Adipocyte (in vitro differentiated cells): ENCODE results near the gene ANGPT4.

Experiments
- DNase-seq: peaks from one replicate; pipeline ENCODE4 v3.0.0-alpha.2; 2015; ENCODE audit warnings: low read depth
- H3K27me3 ChIP-seq: replicated peaks from 2 replicates; pipeline ENCODE4 v1.7.0; 2013; ENCODE audit warnings: mild to moderate bottlenecking, low read length, moderate library complexity; ENCODE audit not compliant: control insufficient read depth, insufficient read depth
- H3K36me3 ChIP-seq: 2 replicates; pipeline ENCODE4 v1.7.0; 2013; ENCODE audit warnings: low read length, mild to moderate bottlenecking, moderate library complexity; ENCODE audit not compliant: control insufficient read depth, insufficient read depth, severe bottlenecking
- H3K4me1 ChIP-seq: 2 replicates; pipeline ENCODE4 v1.7.0; 2013; ENCODE audit warnings: mild to moderate bottlenecking, low read length, moderate library complexity; ENCODE audit not compliant: control insufficient read depth, insufficient read depth
- H3K4me3 ChIP-seq: 2 replicates; pipeline ENCODE4 v1.7.0; 2013; ENCODE audit warnings: mild to moderate bottlenecking, low read length, moderate library complexity
- H3K9ac ChIP-seq: 2 replicates; pipeline ENCODE4 v1.7.0; 2013; ENCODE audit warnings: mild to moderate bottlenecking, low read length, moderate library complexity
- H3K9me3 ChIP-seq: 2 replicates; pipeline ENCODE4 v1.7.0; 2013; ENCODE audit warnings: mild to moderate bottlenecking, low read length, moderate library complexity; ENCODE audit not compliant: control insufficient read depth

The ANGPT4 gene

GRCh38 chr20:820323-820953 lies 95.7 kb downstream of the ANGPT4 start:
- Histone ChIP-seq H3K4me1 (no peaks in the 10 kb centered on the region), H3K9ac (no peak overlapping the region), H3K36me3 (no peaks in the 10 kb centered on the region), H3K27me3 (peaks cover 9% of the 10 kb centered on the region), H3K4me3 (no peak overlapping the region), H3K9me3 (no peaks in the 10 kb centered on the region)
- DNase-seq = no peak
